ENCODE measurements around the gene GSTA4. TPM values are rescaled to one million over a fixed set of nuclear protein-coding genes. Genes with fewer than 3 reads are reported as not detected.
"Not testable (repeated sequence)": the region's sequence is repeated elsewhere in the genome, so short reads cannot be mapped to it uniquely, and the experiment has no call there.

The GSTA4 gene
- total RNA-seq, 1 experiment from 2014 or later, result 29.5 TPM

GRCh38 chr6:52962701-52963100, 32.4 kb downstream of the GSTA4 start:
- Histone ChIP-seq H3K36me3 (ENCODE audit: control insufficient read depth, insufficient read depth, low read length) (no peaks in the 10 kb centered on the region), H3K27me3 (replicated peaks; ENCODE audit: control insufficient read depth, insufficient read depth, low read length) (no peaks in the 10 kb centered on the region), H3K9me3 (no peaks in the 10 kb centered on the region), H3K4me1 (peaks cover 9% of the 10 kb centered on the region; the same call in 1 of the 2 replicates), H3K4me3 (ENCODE audit: low read depth, low read length) (no peak overlapping the region)
- DNase-seq, result no peak
- Mint-ChIP-seq H3K4me1 (ENCODE audit: low read depth, unreplicated experiment) (no peaks in the 10 kb centered on the region), H3K9me3 (ENCODE audit: unreplicated experiment) (no peaks in the 10 kb centered on the region), H3K27ac (ENCODE audit: unreplicated experiment) (no peak overlapping the region), H3K4me3 (ENCODE audit: unreplicated experiment) (no peak overlapping the region), H3K36me3 (ENCODE audit: insufficient read depth, unreplicated experiment) (no peaks in the 10 kb centered on the region), H3K27me3 (ENCODE audit: insufficient read depth, unreplicated experiment) (no peaks in the 10 kb centered on the region)
- ChIA-PET POLR2A (no interaction called here), CTCF (no interaction called here)
- BruUV-seq (replicated peaks), result no TSS peak
- intact Hi-C loops (cut with micrococcal nuclease; ENCODE audit: unreplicated experiment), result no loop called here
- no peak for TF ChIP-seq CTCF (IDR thresholded peaks at IDR 0.05; ENCODE audit: insufficient read depth in 1 of 2, low read depth in 1 of 2, low read length in 1 of 2, severe bottlenecking in 1 of 2, unreplicated experiment in 1 of 2)

GRCh38 chr6:52961022-52961421, 34.1 kb downstream of the GSTA4 start:
- H3K27me3 ChIP-seq (replicated peaks; ENCODE audit: control insufficient read depth, insufficient read depth, low read length); H3K36me3 Mint-ChIP-seq (ENCODE audit: insufficient read depth, unreplicated experiment); H3K4me1 Mint-ChIP-seq (ENCODE audit: low read depth, unreplicated experiment); H3K27ac Mint-ChIP-seq (ENCODE audit: unreplicated experiment); H3K4me3 Mint-ChIP-seq (ENCODE audit: unreplicated experiment); CTCF ChIA-PET; H3K9me3 ChIP-seq; BruUV-seq (replicated peaks); H3K4me3 ChIP-seq (ENCODE audit: low read depth, low read length); H3K27me3 Mint-ChIP-seq (ENCODE audit: insufficient read depth, unreplicated experiment); DNase-seq; H3K4me1 ChIP-seq; H3K36me3 ChIP-seq (ENCODE audit: control insufficient read depth, insufficient read depth, low read length); POLR2A ChIA-PET; intact Hi-C loops (cut with micrococcal nuclease; ENCODE audit: unreplicated experiment): not testable (repeated sequence)
- peaks cover 12% of the 10 kb centered on the region for H3K9me3 Mint-ChIP-seq (ENCODE audit: unreplicated experiment)

- peaks cover 12% of the 10 kb centered on the region for H3K9me3 Mint-ChIP-seq (ENCODE audit: unreplicated experiment)
- intact Hi-C loops (cut with micrococcal nuclease; ENCODE audit: unreplicated experiment), result not testable (repeated sequence)
Measured at GRCh38 chr6:52960211-52960610, 34.9 kb downstream of the GSTA4 start.

GRCh38 chr6:52958546-52959255, 36.4 kb downstream of the GSTA4 start:
- Histone ChIP-seq H3K4me1 (peaks cover 5% of the 10 kb centered on the region; the same call in 1 of the 2 replicates), H3K9me3 (no peaks in the 10 kb centered on the region), H3K27me3 (replicated peaks; ENCODE audit: control insufficient read depth, insufficient read depth, low read length) (no peaks in the 10 kb centered on the region), H3K4me3 (ENCODE audit: low read depth, low read length) (no peak overlapping the region), H3K36me3 (ENCODE audit: control insufficient read depth, insufficient read depth, low read length) (no peaks in the 10 kb centered on the region)
- intact Hi-C loops (cut with micrococcal nuclease; ENCODE audit: unreplicated experiment), result no loop called here
- no TSS peak for BruUV-seq (replicated peaks)
- CTCF ChIA-PET, result no interaction called here
- H3K9me3 Mint-ChIP-seq (ENCODE audit: unreplicated experiment), result peaks cover 12% of the 10 kb centered on the region
- H3K4me3 Mint-ChIP-seq (ENCODE audit: unreplicated experiment), result no peak overlapping the region
- no peak for TF ChIP-seq CTCF (IDR thresholded peaks at IDR 0.05; ENCODE audit: insufficient read depth in 1 of 2, low read depth in 1 of 2, low read length in 1 of 2, severe bottlenecking in 1 of 2, unreplicated experiment in 1 of 2)
- H3K27me3 Mint-ChIP-seq (ENCODE audit: insufficient read depth, unreplicated experiment), result no peaks in the 10 kb centered on the region
- POLR2A ChIA-PET, result no interaction called here
- no peaks in the 10 kb centered on the region for H3K36me3 Mint-ChIP-seq (ENCODE audit: insufficient read depth, unreplicated experiment)
- DNase-seq, result no peak
- no peaks in the 10 kb centered on the region for H3K4me1 Mint-ChIP-seq (ENCODE audit: low read depth, unreplicated experiment)
- H3K27ac Mint-ChIP-seq (ENCODE audit: unreplicated experiment), result no peak overlapping the region

More at GRCh38 chr6:52960211-52960610, 34.9 kb downstream of the GSTA4 start:
- H3K27me3 Mint-ChIP-seq (ENCODE audit: insufficient read depth, unreplicated experiment); DNase-seq; H3K4me1 Mint-ChIP-seq (ENCODE audit: low read depth, unreplicated experiment); H3K36me3 ChIP-seq (ENCODE audit: control insufficient read depth, insufficient read depth, low read length); POLR2A ChIA-PET; CTCF ChIA-PET; H3K4me3 Mint-ChIP-seq (ENCODE audit: unreplicated experiment); H3K4me3 ChIP-seq (ENCODE audit: low read depth, low read length); H3K27me3 ChIP-seq (replicated peaks; ENCODE audit: control insufficient read depth, insufficient read depth, low read length); H3K27ac Mint-ChIP-seq (ENCODE audit: unreplicated experiment); H3K9me3 ChIP-seq; H3K4me1 ChIP-seq; H3K36me3 Mint-ChIP-seq (ENCODE audit: insufficient read depth, unreplicated experiment); BruUV-seq (replicated peaks): not testable (repeated sequence)

Measured in Caco-2 (cell line).